Caco-2 (cell line): Measurements from ENCODE around the gene SRI. TPM values are rescaled to one million over a fixed set of nuclear protein-coding genes. Genes with fewer than 3 reads are reported as not detected.

ENCODE experiments used
- BruUV-seq: library from RNA; stranded (reverse); fragments of 400-500 nt; replicated peaks from 2 replicates; lab custom pipeline; 2021; lab: Mats Ljungman, UMichigan
- CTCF ChIA-PET: fragments of 300-600 bp; sonication (Branson Sonifier 250); formaldehyde crosslinking; loops from one replicate; lab custom pipeline; 2022; ENCODE audit warnings: antibody characterized with exemption; lab: Charles Lee
- POLR2A ChIA-PET: fragments of 300-600 bp; sonication (Branson Sonifier 250); formaldehyde crosslinking; loops from one replicate; lab custom pipeline; 2022; ENCODE audit warnings: antibody characterized with exemption; lab: Charles Lee
- DNase-seq, 2 experiments: peaks; one replicate each; pipeline versions ENCODE4 v3.0.0 to v3.0.0-alpha.2; 2020 to 2022
- H3K27me3 ChIP-seq: replicated peaks from 2 replicates; pipeline ENCODE4 v1.6.0; 2011; ENCODE audit warnings: low read length; ENCODE audit not compliant: control insufficient read depth, insufficient read depth
- H3K36me3 ChIP-seq: 2 replicates; pipeline ENCODE4 v1.5.1; 2011; ENCODE audit warnings: low read length; ENCODE audit not compliant: control insufficient read depth, insufficient read depth
- H3K4me1 ChIP-seq: fragments of 250-450 bp; sonication (Bioruptor Pico); 2 replicates; pipeline ENCODE4 v1.5.1; 2020; ENCODE audit warnings: mild to moderate bottlenecking
- H3K4me3 ChIP-seq: 2 replicates; pipeline ENCODE4 v1.5.1; 2011; ENCODE audit warnings: low read depth, mild to moderate bottlenecking, control low read depth, low read length
- H3K9me3 ChIP-seq: fragments of 250-450 bp; sonication (Bioruptor Pico); 2 replicates; pipeline ENCODE4 v1.5.1; 2020; ENCODE audit warnings: mild to moderate bottlenecking, moderate library complexity
- H3K27ac Mint-ChIP-seq: one replicate; pipeline ENCODE4 v1.8.0; 2022; ENCODE audit warnings: mixed read lengths; ENCODE audit not compliant: unreplicated experiment
- H3K27me3 Mint-ChIP-seq: one replicate; pipeline ENCODE4 v1.8.0; 2022; ENCODE audit warnings: mixed read lengths; ENCODE audit not compliant: insufficient read depth, unreplicated experiment
- H3K36me3 Mint-ChIP-seq: one replicate; pipeline ENCODE4 v1.8.0; 2022; ENCODE audit warnings: mild to moderate bottlenecking, mixed read lengths; ENCODE audit not compliant: insufficient read depth, unreplicated experiment
- H3K4me1 Mint-ChIP-seq: one replicate; pipeline ENCODE4 v1.8.0; 2022; ENCODE audit warnings: low read depth, mixed read lengths; ENCODE audit not compliant: unreplicated experiment
- H3K4me3 Mint-ChIP-seq: one replicate; pipeline ENCODE4 v1.8.0; 2022; ENCODE audit warnings: mild to moderate bottlenecking, moderate library complexity, mixed read lengths; ENCODE audit not compliant: unreplicated experiment
- H3K9me3 Mint-ChIP-seq: one replicate; pipeline ENCODE4 v1.8.0; 2022; ENCODE audit warnings: mixed read lengths; ENCODE audit not compliant: unreplicated experiment
- intact Hi-C: fragments of 100-400 bp; cut with micrococcal nuclease; formaldehyde crosslinking; loops from one replicate; pipeline ENCODE4 v1.10.0; 2022; ENCODE audit not compliant: unreplicated experiment
- total RNA-seq: library from RNA; stranded (reverse); gene quantifications from 2 replicates; pipeline ENCODE4 v1.2.3, GENCODE V29; 2022
- TF ChIP-seq, protein P1 (sequence below), 2 experiments: fragments of 200-600 bp in 1 of 2; IDR thresholded peaks; 1 replicate in 1 of 2; 2 replicates in 1 of 2; pipeline versions ENCODE4 v1.5.1 to v1.8.0; 2011 to 2022; ENCODE audit warnings: antibody characterized with exemption in 1 of 2, control low read depth in 1 of 2, inconsistent platforms in 1 of 2, low read depth in 1 of 2, low read length in 1 of 2, mild to moderate bottlenecking in 1 of 2, moderate library complexity in 1 of 2; ENCODE audit not compliant: insufficient read depth in 1 of 2, severe bottlenecking in 1 of 2, unreplicated experiment in 1 of 2

Gene SRI
- total RNA-seq, 1 experiment from 2014 or later: 103 TPM

DNA sequence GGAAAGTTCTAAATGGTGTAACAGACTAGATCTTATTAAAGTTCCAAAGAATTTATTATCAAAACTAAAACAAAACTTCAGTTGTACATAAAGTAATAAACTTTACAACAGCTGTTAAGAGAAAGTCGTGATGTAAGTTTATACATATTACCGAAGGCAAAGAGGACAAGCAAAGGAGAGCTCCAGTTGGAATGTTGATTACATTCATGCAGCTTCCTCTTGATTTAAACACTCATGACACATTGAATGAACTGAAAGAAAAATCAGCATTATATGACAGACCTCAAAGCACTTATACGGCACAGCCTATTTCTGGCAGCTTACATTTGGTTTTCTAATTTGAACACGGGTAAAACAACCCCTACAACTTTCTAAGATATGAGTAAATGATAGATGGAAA lies 13.6 kb downstream of the SRI start:
- BruUV-seq: no TSS peak
- Mint-ChIP-seq H3K4me1 (no peaks in the 10 kb centered on the region), H3K36me3 (peaks cover 32% of the 10 kb centered on the region), H3K27me3 (no peaks in the 10 kb centered on the region), H3K9me3 (no peaks in the 10 kb centered on the region), H3K27ac (no peak overlapping the region), H3K4me3 (no peak overlapping the region)
- H3K36me3 ChIP-seq: peaks cover 2% of the 10 kb centered on the region; the same call in 1 of the 2 replicates
- DNase-seq: no peak
- H3K4me1 ChIP-seq: no peaks in the 10 kb centered on the region
- ChIA-PET POLR2A (no interaction called here), CTCF (no interaction called here)
- no peaks in the 10 kb centered on the region for H3K27me3 ChIP-seq
- TF ChIP-seq, protein P1, sequence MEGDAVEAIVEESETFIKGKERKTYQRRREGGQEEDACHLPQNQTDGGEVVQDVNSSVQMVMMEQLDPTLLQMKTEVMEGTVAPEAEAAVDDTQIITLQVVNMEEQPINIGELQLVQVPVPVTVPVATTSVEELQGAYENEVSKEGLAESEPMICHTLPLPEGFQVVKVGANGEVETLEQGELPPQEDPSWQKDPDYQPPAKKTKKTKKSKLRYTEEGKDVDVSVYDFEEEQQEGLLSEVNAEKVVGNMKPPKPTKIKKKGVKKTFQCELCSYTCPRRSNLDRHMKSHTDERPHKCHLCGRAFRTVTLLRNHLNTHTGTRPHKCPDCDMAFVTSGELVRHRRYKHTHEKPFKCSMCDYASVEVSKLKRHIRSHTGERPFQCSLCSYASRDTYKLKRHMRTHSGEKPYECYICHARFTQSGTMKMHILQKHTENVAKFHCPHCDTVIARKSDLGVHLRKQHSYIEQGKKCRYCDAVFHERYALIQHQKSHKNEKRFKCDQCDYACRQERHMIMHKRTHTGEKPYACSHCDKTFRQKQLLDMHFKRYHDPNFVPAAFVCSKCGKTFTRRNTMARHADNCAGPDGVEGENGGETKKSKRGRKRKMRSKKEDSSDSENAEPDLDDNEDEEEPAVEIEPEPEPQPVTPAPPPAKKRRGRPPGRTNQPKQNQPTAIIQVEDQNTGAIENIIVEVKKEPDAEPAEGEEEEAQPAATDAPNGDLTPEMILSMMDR (IDR thresholded peaks at IDR 0.05; ENCODE audit: insufficient read depth in 1 of 2, low read depth in 1 of 2, low read length in 1 of 2, severe bottlenecking in 1 of 2, unreplicated experiment in 1 of 2): no peak
- intact Hi-C loops: no loop called here
- no peaks in the 10 kb centered on the region for H3K9me3 ChIP-seq
- H3K4me3 ChIP-seq: no peak overlapping the region

GRCh38 chr7:88205179-88205578 lies 14.7 kb downstream of the SRI start:
- H3K27ac Mint-ChIP-seq: peak overlapping the region; percentile 61
- POLR2A ChIA-PET: no interaction called here
- intact Hi-C loops: no loop called here

DNA sequence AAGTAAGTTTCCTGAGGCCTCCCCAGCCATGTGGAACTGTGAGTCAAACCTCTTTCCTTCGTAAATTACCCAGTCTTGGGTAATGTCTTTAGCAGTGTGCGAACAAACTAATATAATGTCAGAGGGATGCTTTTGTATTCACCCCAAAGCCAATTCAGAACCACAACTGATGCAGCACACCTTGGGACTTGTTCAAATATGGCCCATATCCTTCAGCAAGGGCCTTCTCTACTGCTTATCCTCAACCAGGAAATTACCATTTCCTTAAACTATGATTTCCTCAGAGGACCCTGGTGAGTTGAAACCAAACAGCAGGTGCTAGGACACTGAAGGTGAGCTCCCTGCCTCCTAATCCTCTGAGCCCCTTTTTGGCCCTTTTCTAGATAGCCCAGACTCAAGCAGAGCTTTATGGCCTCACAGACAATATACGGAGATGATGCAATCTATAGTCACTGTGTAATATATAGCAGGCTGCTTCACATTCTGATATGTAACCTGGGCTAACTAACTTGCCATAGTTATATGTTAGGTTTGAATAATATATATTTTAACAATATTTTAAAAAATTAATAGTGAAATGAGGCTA lies 15.2 kb downstream of the SRI start:
- ChIA-PET CTCF (no interaction called here), POLR2A (no interaction called here)
- BruUV-seq: no TSS peak
- Histone ChIP-seq H3K4me1 (no peaks in the 10 kb centered on the region), H3K36me3 (peaks cover 2% of the 10 kb centered on the region; the same call in 1 of the 2 replicates), H3K4me3 (no peak overlapping the region), H3K27me3 (no peaks in the 10 kb centered on the region), H3K9me3 (no peaks in the 10 kb centered on the region)
- no peaks in the 10 kb centered on the region for H3K4me1 Mint-ChIP-seq
- intact Hi-C loops: no loop called here
- TF ChIP-seq, protein P1 (IDR thresholded peaks at IDR 0.05; ENCODE audit: insufficient read depth in 1 of 2, low read depth in 1 of 2, low read length in 1 of 2, severe bottlenecking in 1 of 2, unreplicated experiment in 1 of 2): no peak
- H3K4me3 Mint-ChIP-seq: no peak overlapping the region
- H3K36me3 Mint-ChIP-seq: peaks cover 33% of the 10 kb centered on the region
- H3K9me3 Mint-ChIP-seq: no peaks in the 10 kb centered on the region
- DNase-seq: no peak
- H3K27ac Mint-ChIP-seq: peak overlapping the region; percentile 61
- H3K27me3 Mint-ChIP-seq: no peaks in the 10 kb centered on the region

More at GRCh38 chr7:88205179-88205578, 14.7 kb downstream of the SRI start:
- Histone ChIP-seq H3K4me3 (no peak overlapping the region), H3K27me3 (no peaks in the 10 kb centered on the region), H3K36me3 (peaks cover 2% of the 10 kb centered on the region; the same call in 1 of the 2 replicates), H3K9me3 (no peaks in the 10 kb centered on the region), H3K4me1 (no peaks in the 10 kb centered on the region)
- Mint-ChIP-seq H3K27me3 (no peaks in the 10 kb centered on the region), H3K36me3 (peaks cover 36% of the 10 kb centered on the region), H3K9me3 (no peaks in the 10 kb centered on the region), H3K4me1 (no peaks in the 10 kb centered on the region), H3K4me3 (no peak overlapping the region)
- CTCF ChIA-PET: no interaction called here
- DNase-seq: no peak
- BruUV-seq: no TSS peak
- TF ChIP-seq, protein P1 (IDR thresholded peaks at IDR 0.05; ENCODE audit: insufficient read depth in 1 of 2, low read depth in 1 of 2, low read length in 1 of 2, severe bottlenecking in 1 of 2, unreplicated experiment in 1 of 2): no peak
